ENCODE measurements around the gene ASTL.

DNA sequence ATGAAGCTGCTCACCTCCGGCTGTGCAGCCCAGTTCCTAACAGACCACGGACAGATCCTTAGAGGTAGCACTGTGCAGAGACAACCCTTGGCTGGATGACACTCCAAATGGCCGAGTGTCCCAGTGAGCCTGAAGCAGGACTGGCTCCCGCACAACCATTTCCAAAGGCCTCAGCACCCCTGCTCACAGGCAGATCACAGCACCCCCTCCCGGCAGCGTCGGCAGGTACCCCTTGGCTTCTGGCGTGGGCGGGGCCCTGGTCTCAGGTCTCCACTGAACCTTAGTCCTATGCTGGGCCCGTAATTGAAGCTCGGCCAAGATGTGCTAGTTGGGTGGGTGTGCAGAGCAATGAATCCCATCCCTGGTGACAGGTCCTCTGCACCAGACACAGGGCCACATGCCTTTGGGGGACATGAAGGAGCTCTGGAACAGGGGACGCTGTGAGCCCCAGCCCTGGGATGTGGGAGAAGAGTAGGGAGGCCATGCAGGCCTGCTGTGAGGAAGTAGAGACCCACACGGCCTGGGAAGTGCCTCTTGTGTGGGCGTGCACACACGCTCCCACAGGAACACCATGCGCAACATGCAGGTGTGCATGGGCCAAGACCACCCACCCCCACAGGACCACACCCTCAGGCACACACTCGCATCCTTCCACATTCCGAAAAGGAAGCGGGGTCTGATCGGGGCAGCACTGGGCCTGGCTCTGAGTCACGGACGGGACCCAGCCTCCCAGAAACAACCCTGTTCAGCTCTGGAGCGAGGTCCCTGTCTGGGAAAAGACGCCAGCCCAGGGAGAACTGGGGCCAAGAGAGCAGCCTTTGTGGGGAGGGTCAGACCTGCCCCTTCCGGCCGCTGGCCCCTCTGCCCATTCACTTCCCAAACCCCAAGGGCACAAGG is 4.2 kb upstream of the ASTL start:
- TF ChIP-seq, protein P1, sequence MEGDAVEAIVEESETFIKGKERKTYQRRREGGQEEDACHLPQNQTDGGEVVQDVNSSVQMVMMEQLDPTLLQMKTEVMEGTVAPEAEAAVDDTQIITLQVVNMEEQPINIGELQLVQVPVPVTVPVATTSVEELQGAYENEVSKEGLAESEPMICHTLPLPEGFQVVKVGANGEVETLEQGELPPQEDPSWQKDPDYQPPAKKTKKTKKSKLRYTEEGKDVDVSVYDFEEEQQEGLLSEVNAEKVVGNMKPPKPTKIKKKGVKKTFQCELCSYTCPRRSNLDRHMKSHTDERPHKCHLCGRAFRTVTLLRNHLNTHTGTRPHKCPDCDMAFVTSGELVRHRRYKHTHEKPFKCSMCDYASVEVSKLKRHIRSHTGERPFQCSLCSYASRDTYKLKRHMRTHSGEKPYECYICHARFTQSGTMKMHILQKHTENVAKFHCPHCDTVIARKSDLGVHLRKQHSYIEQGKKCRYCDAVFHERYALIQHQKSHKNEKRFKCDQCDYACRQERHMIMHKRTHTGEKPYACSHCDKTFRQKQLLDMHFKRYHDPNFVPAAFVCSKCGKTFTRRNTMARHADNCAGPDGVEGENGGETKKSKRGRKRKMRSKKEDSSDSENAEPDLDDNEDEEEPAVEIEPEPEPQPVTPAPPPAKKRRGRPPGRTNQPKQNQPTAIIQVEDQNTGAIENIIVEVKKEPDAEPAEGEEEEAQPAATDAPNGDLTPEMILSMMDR (IDR thresholded peaks at IDR 0.05) = no peak
- TF ChIP-seq, protein P2, sequence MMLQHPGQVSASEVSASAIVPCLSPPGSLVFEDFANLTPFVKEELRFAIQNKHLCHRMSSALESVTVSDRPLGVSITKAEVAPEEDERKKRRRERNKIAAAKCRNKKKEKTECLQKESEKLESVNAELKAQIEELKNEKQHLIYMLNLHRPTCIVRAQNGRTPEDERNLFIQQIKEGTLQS (CRISPR knock-in tag; conservative IDR thresholded peaks at IDR 0.05) = no peak
- TF ChIP-seq NFE2L1 (CRISPR knock-in tag; IDR thresholded peaks at IDR 0.05) = no peak
- no peak for TF ChIP-seq CREB1 (CRISPR knock-in tag; IDR thresholded peaks at IDR 0.05)
- TF ChIP-seq CBFB (CRISPR knock-in tag; IDR thresholded peaks at IDR 0.05; ENCODE audit: low read depth) = no peak
- no peak for TF ChIP-seq ZNF396 (CRISPR knock-in tag; IDR thresholded peaks at IDR 0.05; ENCODE audit: borderline replicate concordance)
- TF ChIP-seq, protein P3, sequence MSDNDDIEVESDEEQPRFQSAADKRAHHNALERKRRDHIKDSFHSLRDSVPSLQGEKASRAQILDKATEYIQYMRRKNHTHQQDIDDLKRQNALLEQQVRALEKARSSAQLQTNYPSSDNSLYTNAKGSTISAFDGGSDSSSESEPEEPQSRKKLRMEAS (CRISPR knock-in tag; IDR thresholded peaks at IDR 0.05) = no peak
- TF ChIP-seq FOXK1 (CRISPR knock-in tag; IDR thresholded peaks at IDR 0.05) = no peak
